K562 (cell line): ENCODE results near the gene PES1.

Source experiments
- NCOA2 ChIP-seq, 2 experiments: fragments of 450-650 bp; IDR thresholded peaks; 2 replicates each; pipeline ENCODE4 v1.6.1; 2018; ENCODE audit warnings: mild to moderate bottlenecking in 2 of 2, moderate library complexity in 1 of 2; ENCODE audit not compliant: partially characterized antibody in 2 of 2
- RBFOX2 ChIP-seq: fragments of 200-400 bp; formaldehyde crosslinking; IDR thresholded peaks from 2 replicates; pipeline ENCODE4 v1.6.1; 2017; ENCODE audit warnings: low read depth, mild to moderate bottlenecking, low read length, moderate library complexity
- ZFP30 ChIP-seq: fragments of 250-450 bp; sonication (Bioruptor Pico); IDR thresholded peaks from 2 replicates; pipeline ENCODE4 v1.8.0; 2022; ENCODE audit warnings: moderate library complexity, mild to moderate bottlenecking, inconsistent platforms, borderline replicate concordance

DNA sequence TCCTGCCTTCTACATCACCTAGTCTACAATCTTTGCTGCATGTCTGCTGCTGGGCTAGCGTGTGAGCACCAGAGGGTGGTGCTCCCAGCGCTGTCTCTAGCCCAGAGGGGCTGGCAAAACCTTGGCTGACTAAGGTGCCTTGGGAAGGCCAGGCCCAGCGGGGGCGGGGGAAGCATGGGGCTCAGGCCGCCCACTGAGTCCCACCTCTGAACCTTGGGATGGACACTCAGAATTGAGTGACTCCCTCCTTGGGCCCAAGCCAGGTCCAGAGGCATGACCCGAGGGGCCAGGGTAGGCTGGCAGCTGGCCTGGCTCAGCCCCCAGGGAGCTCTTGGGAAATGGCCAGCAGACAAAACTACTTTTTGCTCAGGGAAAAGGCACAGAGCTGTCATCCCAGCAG, 9.7 kb downstream of the PES1 start:
- TF ChIP-seq ZFP30 (CRISPR knock-in tag): no peak
- no peak for TF ChIP-seq NCOA2 (IDR thresholded peaks at IDR 0.05; ENCODE audit: partially characterized antibody in 2 of 2)
- TF ChIP-seq RBFOX2: no peak
